ENCODE data around the gene ARHGDIG. TPM values are rescaled to one million over a fixed set of nuclear protein-coding genes. Genes with fewer than 3 reads are reported as not detected.
A peak's percentile ranks its signal among the peaks of the same experiment; 100 is the strongest.

The ARHGDIG gene
- total and polyA plus RNA-seq, 11 donors = 0.26 to 19.2 (median 8.2) TPM

GRCh38 chr16:259814-260253 is 20.6 kb upstream of the ARHGDIG start:
- TF ChIP-seq POLR2A (IDR thresholded peaks at IDR 0.05) = no peak
- TF ChIP-seq CTCF (IDR thresholded peaks at IDR 0.05) = no peak
- 87 to 95% (median 95%) methylated on average over 8 to 13 of the region's 13 CpGs for WGBS, 4 donors
- Histone ChIP-seq H3K9me3 (no peaks in the 10 kb centered on the region), H3K36me3 (peaks cover 0 to 92% (median 78%) of the 10 kb centered on the region in 9 donors), H3K4me1 (no peaks in the 10 kb centered on the region), H3K27me3 (no peaks in the 10 kb centered on the region), H3K27ac (no peak overlapping the region), H3K4me3 (no peak overlapping the region)
- intact Hi-C loops (cut with DNase I) = no loop called here
- no peak for DNase-seq
- ATAC-seq = no peak

GRCh38 chr16:260326-260725 is 20.1 kb upstream of the ARHGDIG start:
- TF ChIP-seq CTCF (IDR thresholded peaks at IDR 0.05) = no peak
- no peak for TF ChIP-seq POLR2A (IDR thresholded peaks at IDR 0.05)
- DNase-seq = no peak
- Histone ChIP-seq H3K27me3 (no peaks in the 10 kb centered on the region), H3K4me1 (no peaks in the 10 kb centered on the region), H3K36me3 (peaks cover 0 to 92% (median 77%) of the 10 kb centered on the region in 9 donors), H3K9me3 (no peaks in the 10 kb centered on the region), H3K27ac (no peak overlapping the region), H3K4me3 (no peak overlapping the region)
- no peak for ATAC-seq
- WGBS, 4 donors = 92 to 95% (median 94%) methylated on average over 17 to 19 of the region's 19 CpGs
- intact Hi-C loops (cut with DNase I) = no loop called here

GRCh38 chr16:261031-261691 is 19.2 kb upstream of the ARHGDIG start:
- H3K27me3 ChIP-seq = no peaks in the 10 kb centered on the region
- intact Hi-C loops (cut with DNase I) = no loop called here
- TF ChIP-seq POLR2A (IDR thresholded peaks at IDR 0.05) = no peak
- TF ChIP-seq CTCF (IDR thresholded peaks at IDR 0.05) = no peak
- no peak for DNase-seq
- peak in 1 of 4 donors; percentile 5 for ATAC-seq
- WGBS, 4 donors = 69 to 82% (median 80%) methylated on average over 28 of the region's 28 CpGs
- H3K36me3 ChIP-seq = peaks cover 0 to 85% (median 71%) of the 10 kb centered on the region in 9 donors
- no peak overlapping the region for H3K4me3 ChIP-seq
- no peak overlapping the region for H3K27ac ChIP-seq
- no peaks in the 10 kb centered on the region for H3K4me1 ChIP-seq
- no peaks in the 10 kb centered on the region for H3K9me3 ChIP-seq

- Histone ChIP-seq H3K27me3 (no peaks in the 10 kb centered on the region), H3K4me1 (no peaks in the 10 kb centered on the region), H3K36me3 (peaks cover 0 to 74% (median 63%) of the 10 kb centered on the region in 9 donors), H3K27ac (no peak overlapping the region), H3K4me3 (no peak overlapping the region), H3K9me3 (no peaks in the 10 kb centered on the region)
- intact Hi-C loops (cut with DNase I) = no loop called here
- ATAC-seq (no peak), DNase-seq (peak in 1 of 5 donors; percentile 58)
- TF ChIP-seq POLR2A (IDR thresholded peaks at IDR 0.05) (no peak), CTCF (IDR thresholded peaks at IDR 0.05) (no peak)
- WGBS, 4 donors = 92 to 95% (median 94%) methylated on average over 22 to 29 of the region's 29 CpGs
Observed at GRCh38 chr16:262121-262745, 18.2 kb upstream of the ARHGDIG start.
